ENCODE measurements around the gene PEX16. TPM values are rescaled to one million over a fixed set of nuclear protein-coding genes. Genes with fewer than 3 reads are reported as not detected.

The PEX16 gene
- total and polyA plus RNA-seq, 9 of the 15 experiments (the other 6 are each of a cell fraction or from before 2014, with no cell fraction given) = 1.5 to 43.9 (median 14.6) TPM

DNA sequence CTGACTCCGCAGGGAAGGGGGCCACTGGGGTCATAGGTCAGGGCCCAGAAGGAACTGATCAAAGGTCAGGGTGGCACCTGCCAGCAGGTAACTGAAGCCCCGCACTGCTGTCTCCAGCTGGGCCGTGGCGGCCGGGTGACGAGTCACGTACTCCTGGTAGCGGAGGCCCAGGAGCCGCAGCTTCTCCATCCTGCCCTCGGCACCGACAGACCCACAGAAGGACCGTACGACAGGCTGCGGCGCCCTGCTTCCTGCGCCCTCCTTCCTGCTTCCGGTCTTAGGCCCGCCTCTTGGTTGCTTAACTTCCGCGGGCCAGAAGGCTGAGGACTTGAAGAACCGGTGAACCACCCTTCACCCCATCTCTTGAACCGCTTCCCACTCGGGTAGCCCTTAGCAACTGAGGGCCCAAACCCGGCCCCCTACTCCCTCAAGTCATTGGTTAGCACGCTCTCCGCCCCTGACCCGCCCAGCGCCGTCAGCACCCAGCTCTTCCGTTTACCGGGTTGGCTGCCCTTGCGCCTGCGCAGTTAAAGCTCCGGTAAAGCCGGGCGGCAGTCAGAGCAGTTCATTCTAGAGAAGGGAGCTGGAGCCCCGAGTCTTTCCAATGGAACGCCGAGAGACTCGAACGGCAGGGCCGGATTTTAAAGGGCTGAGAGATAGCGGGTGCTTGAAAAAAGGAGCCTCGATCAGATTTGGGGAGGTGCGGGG, at the start of gene PEX16 (continued):
- TF ChIP-seq ZNF780A (CRISPR knock-in tag; IDR thresholded peaks at IDR 0.05) (no peak), HDAC3 (IDR thresholded peaks at IDR 0.05; ENCODE audit: borderline replicate concordance, partially characterized antibody) (no peak), EP300 (IDR thresholded peaks at IDR 0.05; ENCODE audit: low read length) (peak; percentile 25; the same call in 1 of the 2 replicates), TGIF2 (CRISPR knock-in tag; IDR thresholded peaks at IDR 0.05) (no peak), XRCC3 (IDR thresholded peaks at IDR 0.05) (no peak), ZNF766 (CRISPR knock-in tag; conservative IDR thresholded peaks at IDR 0.05) (peak; percentile 74; the same call in 1 of the 2 replicates), STAT5A (IDR thresholded peaks at IDR 0.05; ENCODE audit: borderline replicate concordance, low read length) (no peak), TSC22D4 (tag; IDR thresholded peaks at IDR 0.05) (no peak), BRD4 (IDR thresholded peaks at IDR 0.05) (no peak), DIDO1 (tag; IDR thresholded peaks at IDR 0.05; ENCODE audit: low read depth) (peak; percentile 72), RFX1 (IDR thresholded peaks at IDR 0.05) (peak; percentile 87), NRF1 (conservative IDR thresholded peaks at IDR 0.05 in 1 of 2, IDR thresholded peaks at IDR 0.05 in 1 of 2) (peak; percentile 96 to 97), RAD51 (IDR thresholded peaks at IDR 0.05; ENCODE audit: borderline replicate concordance, low read depth) (0 out of 2 replicates have a peak, but pooled peaks have one; percentile 17), NFXL1 (CRISPR knock-in tag; IDR thresholded peaks at IDR 0.05) (no peak)
- TF ChIP-seq, protein P1, sequence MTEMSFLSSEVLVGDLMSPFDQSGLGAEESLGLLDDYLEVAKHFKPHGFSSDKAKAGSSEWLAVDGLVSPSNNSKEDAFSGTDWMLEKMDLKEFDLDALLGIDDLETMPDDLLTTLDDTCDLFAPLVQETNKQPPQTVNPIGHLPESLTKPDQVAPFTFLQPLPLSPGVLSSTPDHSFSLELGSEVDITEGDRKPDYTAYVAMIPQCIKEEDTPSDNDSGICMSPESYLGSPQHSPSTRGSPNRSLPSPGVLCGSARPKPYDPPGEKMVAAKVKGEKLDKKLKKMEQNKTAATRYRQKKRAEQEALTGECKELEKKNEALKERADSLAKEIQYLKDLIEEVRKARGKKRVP (CRISPR knock-in tag; IDR thresholded peaks at IDR 0.05) = no peak
- TF ChIP-seq, protein P2, sequence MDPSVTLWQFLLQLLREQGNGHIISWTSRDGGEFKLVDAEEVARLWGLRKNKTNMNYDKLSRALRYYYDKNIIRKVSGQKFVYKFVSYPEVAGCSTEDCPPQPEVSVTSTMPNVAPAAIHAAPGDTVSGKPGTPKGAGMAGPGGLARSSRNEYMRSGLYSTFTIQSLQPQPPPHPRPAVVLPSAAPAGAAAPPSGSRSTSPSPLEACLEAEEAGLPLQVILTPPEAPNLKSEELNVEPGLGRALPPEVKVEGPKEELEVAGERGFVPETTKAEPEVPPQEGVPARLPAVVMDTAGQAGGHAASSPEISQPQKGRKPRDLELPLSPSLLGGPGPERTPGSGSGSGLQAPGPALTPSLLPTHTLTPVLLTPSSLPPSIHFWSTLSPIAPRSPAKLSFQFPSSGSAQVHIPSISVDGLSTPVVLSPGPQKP (CRISPR knock-in tag; IDR thresholded peaks at IDR 0.05) = no peak
- TF ChIP-seq, protein P3, sequence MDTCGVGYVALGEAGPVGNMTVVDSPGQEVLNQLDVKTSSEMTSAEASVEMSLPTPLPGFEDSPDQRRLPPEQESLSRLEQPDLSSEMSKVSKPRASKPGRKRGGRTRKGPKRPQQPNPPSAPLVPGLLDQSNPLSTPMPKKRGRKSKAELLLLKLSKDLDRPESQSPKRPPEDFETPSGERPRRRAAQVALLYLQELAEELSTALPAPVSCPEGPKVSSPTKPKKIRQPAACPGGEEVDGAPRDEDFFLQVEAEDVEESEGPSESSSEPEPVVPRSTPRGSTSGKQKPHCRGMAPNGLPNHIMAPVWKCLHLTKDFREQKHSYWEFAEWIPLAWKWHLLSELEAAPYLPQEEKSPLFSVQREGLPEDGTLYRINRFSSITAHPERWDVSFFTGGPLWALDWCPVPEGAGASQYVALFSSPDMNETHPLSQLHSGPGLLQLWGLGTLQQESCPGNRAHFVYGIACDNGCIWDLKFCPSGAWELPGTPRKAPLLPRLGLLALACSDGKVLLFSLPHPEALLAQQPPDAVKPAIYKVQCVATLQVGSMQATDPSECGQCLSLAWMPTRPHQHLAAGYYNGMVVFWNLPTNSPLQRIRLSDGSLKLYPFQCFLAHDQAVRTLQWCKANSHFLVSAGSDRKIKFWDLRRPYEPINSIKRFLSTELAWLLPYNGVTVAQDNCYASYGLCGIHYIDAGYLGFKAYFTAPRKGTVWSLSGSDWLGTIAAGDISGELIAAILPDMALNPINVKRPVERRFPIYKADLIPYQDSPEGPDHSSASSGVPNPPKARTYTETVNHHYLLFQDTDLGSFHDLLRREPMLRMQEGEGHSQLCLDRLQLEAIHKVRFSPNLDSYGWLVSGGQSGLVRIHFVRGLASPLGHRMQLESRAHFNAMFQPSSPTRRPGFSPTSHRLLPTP (IDR thresholded peaks at IDR 0.05; ENCODE audit: borderline replicate concordance, extremely low read depth, insufficient read length) = no peak

Data from K562 (cell line).